ENCODE results near the gene AGAP1.

Gene AGAP1

DNA sequence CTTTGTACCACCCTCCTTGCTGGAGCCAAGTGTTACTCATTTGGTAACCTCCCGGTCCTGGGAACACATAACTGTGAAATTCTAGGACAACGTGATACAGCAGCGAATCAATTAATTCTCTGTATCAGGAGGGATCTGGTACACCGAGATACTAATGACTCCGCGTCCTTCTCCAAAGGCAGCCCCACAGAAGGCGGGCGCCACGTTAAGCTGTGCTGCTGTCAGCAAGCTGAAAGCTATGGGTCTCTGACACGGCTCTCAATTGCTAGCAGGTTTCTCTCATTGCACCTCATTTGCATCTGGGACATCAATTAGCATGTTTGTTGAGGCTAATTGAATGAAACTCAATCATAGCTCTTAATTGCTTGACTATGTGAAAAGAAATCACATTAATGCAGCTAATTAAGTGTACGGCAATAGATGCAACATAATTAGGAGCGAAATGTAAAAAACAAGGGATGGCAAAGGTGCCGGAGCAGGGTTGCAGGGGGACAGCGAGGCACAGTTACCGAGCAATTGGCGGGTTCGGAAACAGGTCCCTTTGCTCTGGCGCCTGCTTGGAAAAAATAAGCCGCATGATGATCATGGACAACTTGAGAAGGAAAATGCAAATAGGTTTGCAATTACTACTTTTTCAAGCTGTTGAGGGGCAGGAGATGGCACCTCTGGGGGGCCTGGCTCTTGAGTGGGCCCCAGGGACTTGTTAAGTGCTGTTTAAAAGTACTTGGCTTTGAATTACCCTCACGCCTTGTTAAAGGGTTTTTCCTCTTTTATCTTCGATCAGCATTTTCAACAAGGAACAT lies 410.1 kb downstream of the AGAP1 start:
- no peak for DNase-seq

DNA sequence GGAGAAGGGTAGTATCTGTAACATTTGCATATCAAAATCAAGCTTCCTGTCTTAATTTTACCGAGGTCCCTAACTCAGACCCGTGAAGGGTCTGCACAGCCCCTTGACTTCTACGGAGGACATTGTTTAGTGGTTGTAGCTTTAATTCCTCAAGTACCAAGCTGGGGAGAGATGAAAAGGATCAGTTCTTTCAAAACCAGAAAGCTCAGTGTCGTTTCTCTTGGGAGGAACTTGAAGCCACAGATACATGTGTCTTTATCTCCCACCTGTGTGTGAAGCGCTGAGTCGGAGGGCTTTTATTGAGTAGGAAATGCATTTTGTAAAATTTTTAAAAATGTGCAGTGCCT lies 410.7 kb downstream of the AGAP1 start:
- no peak for DNase-seq

DNA sequence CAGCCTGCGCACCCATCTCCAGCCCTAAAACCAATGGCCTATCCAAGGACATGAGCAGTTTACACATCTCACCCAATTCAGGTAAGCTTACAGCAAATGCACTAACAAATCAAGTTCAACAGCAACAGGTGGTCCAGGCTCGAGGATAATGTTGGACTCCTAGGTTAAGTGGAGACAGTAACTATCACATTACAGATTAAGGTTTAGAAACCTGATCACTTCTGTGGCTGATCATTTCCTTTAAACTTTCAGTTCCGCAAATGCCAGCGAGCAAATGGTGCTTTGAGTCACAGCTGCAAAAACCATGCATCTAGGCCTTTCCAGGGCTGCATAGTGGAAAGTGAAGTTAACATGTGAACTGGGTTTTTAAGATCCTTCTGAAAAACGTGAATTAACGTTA lies 415.0 kb downstream of the AGAP1 start:
- DNase-seq, result no peak

DNA sequence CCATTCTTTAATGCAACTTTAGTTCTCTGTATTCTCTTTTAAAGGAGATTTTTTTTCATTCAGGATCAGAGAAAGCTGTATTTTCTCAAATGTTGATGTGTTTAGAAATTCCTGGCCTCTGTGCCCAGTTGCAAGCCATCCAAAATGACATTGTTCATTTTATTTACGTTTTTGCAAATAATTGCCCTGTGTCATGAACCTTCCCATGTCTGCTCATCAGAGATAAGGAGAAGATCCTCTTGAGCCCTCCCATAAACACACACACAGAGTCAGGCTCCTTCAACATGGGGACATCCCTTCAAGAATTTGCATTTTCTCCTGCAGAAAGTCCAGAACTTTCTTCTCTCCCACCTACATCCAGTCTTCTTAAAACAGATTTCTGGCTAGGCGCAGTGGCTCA lies 415.5 kb downstream of the AGAP1 start:
- DNase-seq, result no peak

DNA sequence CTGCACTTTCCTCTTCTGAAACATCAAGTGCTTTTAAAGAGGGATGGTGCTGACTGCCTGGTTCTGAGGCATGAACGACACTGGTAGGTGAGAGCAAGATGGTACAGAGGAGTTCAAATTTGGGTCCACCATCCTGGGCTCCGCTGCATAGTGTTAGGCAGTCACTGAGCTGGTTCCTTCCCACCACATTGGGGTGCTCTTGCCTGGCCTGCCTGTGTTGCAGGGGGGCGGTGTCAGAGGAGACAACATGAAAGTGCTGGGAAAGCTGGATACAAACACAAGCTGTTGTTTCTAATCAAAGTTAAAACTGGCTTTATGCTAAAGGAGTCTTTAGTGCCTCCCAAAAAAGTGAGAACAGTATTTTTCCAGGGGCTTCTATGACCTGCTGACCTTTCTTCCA lies 416.2 kb downstream of the AGAP1 start:
- no peak for DNase-seq

DNA sequence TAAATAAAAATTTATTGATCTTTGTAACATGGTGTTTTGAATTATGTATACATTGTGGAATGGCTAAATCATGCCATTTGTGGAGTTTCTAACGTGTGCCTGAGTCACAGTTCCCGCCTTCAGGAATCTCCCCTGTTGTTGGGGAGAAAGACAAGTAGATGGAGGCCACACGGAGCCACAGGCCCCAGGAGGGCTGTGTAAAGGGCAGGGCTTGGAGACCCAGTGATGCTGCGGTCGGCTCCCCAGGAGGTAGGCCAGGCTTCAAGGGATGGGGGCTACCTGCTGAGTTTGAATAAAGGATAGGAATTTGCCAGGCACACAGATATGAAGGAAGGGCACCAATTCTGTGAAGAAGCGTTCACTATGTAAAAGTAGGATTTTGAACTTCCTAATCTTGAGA lies 417.3 kb downstream of the AGAP1 start:
- no peak for DNase-seq

DNA sequence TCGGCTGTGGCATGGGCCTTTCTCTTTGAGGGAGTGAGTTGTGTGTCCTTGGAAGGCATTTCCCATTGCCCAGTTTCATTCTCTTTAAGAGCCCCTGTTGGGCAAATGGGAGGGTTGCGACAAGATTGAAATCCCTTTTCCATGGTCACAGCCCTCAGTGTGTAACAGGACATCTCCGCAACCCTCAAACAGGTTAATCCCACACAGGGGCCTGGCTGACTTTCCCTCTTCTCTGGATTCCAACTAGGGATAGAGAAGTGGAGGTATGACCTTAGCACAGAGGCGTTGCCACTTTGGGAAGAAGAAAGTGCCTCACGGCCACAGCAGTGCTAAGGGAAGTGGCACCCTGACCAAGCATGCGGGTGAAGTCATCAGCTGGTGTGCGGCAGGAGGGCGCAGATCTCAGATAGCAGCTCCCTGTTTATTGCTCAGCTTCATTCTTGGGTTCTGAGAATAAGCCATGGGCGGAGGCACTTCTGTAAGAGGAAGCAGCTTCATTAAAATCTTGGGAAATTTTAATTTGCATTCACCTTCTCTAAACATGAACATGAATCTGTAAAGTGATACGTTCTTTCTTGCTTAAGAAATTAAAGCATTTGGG lies 417.9 kb downstream of the AGAP1 start:
- no peak for DNase-seq

DNA sequence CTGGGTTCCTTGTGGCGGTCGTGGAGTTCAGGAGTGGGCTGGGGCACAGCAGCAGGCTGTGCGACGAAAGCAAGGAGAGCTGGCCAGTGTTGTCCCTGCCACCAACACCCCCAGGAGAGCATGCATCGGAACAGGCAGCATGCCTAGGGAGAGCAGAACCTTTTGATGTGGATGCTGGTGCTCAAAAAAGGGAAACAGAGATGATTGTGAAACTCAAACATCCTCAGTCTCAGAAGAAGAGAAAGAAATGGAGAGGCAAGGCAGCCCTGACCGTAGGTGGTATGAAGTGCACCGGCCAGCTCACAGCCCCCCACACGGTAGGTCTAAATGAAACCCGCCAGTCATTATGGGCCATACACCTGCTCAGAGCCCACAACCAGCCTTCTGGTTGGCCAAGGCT lies 420.9 kb downstream of the AGAP1 start:
- no peak for DNase-seq

DNA sequence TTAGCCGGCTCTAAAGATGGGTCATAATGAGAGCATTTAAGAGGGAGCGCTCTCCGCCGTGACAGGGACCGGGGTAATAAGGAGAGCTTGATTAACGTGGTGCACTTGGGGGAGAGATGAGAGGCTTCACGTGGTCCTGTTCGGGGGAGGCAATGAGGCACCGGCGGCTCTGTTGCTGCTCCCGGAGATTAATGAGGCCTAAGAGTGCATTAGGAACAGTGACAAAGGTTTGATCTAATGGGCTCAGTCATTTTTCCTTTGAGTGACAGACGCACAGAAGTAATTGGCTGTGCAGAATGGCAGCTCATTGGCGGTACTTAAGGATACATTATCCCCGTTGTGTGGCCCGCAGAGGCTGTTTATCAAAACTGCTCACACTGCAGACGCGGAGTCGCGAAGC lies 423.7 kb downstream of the AGAP1 start:
- DNase-seq, result no peak

DNA sequence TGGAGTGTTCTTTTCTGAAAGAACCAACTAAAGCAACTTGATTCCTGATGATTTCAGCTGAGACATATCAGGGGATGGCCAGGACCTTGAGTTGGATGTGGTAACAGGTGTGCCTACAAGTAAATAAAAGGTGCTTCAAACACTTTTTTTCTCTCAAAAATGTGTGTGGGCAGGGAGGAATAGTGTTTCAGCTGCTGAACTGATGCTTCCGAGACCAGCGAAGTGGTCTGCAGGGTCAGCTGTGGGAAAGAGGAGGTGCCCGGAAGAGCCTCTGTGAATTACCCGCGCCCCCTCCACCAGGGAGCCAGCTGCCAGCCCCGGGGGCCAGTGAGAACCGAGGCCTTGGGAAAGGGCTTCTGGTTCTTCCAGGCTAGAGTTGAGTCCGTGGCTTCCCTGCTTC lies 425.0 kb downstream of the AGAP1 start:
- DNase-seq, result no peak

DNA sequence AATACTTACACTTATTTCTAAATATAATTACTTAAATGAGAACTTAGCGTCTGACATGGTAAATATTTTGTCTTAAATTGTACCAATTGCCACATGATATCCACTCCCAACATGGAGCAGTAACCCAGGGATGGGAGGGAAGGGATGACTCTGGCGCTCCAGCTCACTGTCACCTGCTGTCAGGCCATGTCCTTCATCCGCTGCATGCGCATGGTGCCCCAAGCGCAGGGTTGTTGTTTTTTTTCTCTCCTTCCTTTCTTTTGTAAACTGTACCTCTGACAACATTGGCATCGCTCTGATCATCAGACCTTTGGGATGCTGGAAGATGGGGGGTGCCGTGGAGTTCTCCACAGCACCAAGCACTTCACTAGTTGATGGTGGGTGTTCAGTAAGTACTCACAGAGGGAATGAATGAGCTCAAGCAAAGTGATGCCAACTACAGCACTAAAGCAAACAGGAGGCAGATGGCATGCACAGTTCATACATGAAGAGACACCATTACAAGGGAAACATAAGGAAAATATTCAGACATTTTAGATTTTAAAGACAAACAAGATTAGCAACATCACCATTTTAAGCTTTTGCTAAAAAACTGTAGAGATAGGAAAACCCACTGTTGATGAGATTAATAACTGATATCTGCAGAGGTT lies 426.5 kb downstream of the AGAP1 start:
- no peak for DNase-seq

DNA sequence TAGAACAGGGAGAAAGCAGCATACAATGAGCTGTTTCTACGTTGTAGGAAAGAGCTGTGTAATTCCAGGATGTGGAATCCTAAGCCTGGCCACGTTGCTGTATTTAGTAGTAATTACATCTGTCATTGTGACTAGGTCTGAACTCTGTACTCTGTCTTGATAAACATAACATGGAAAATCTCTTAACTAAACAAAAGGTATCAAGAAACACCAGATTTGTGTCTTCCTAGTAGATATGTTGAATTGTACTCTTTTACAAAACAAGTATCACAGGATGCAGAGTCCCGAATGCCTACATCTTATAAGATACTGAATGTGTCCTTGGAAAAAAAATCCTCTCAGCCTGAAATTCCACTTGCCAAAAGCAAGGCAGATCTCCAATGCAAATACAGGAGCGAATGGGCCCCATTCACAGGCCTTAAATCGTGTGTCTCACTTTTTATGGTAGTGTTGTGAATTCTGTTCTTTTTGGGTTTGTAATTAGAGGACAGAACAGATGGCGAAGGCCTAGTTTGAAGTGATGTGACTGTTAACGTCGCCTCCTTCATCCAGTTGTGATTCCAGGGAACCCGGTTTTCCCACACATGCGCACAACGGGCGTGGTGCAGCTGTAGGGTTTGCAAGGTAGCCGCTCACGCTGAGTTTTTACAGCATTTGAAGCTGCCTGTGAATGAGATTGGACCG lies 427.8 kb downstream of the AGAP1 start:
- DNase-seq, result no peak

DNA sequence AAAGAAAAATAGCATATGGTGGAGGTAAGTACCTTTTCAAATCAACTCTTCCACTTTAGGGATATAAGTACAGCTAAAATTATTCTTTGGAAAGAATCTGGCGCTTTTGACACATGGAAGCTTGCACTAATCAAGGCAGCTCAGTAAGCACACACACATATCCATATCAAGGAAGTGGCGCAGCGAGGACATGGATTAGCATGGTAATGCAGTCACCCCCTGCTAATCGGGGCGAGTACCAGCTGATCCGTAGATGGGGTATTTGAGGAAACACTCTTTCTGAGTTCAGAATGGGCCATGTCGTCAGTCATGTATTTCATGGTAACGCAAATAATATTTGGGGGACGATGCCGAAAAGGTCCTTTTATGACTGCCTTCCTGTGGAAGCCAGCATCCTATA lies 429.0 kb downstream of the AGAP1 start:
- DNase-seq, result no peak

DNA sequence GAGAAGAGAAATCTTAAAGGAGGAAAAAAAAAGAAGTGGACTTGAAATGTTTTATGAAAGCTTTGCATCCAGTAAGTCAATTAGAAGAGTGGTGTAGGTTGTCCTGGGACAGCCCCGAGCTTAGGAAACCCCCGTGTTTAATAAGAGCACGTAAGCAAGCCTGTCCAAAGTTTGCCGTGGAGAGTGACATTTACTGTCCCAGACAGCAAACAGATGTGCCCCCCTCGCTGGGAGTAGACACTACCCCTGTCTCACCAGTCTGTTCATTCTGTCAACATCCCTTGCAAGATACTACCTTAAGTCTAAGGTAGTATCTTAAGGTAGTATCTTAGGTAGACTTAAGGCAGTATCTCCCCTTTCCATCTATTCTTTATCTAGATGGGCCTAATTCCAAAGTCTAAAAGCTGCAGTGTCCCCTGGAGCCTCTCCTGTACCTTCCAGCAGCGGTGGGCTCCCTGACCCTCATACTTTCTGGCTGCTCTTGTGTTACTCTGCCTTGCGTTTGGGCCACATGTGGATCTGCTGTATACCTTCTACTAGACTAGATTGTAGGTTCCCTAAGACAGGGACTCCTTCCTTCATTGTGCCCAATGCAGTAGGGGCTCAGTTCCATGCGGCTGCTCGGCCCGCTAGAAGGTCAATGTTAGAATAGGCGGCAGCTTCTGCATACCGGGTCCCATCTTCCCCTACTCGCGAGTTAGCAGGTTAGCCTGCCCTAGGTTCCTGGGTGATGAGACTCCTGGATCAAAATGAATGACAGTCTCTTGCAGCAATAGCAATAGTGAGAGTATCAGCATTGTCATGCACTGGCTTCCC lies 430.2 kb downstream of the AGAP1 start:
- DNase-seq, result no peak

DNA sequence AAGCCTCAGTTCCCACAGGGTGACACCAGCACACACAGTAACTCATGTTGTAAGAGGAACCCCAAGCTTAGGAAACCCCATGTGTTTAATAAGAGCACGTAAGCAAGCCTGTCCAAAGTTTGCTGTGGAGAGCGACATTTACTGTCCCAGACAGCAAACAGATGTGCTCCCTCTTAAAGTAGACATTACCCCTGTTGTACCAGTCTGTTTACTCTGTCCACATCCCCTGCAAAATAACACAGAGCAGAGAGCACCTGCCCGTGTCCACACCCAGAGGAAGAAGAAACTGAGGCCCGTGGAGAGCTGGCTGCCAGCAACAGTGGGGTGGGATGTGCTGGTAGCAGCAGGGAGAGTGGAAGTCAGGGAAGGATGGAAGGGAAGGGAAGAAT lies 430.8 kb downstream of the AGAP1 start:
- DNase-seq, result no peak

DNA sequence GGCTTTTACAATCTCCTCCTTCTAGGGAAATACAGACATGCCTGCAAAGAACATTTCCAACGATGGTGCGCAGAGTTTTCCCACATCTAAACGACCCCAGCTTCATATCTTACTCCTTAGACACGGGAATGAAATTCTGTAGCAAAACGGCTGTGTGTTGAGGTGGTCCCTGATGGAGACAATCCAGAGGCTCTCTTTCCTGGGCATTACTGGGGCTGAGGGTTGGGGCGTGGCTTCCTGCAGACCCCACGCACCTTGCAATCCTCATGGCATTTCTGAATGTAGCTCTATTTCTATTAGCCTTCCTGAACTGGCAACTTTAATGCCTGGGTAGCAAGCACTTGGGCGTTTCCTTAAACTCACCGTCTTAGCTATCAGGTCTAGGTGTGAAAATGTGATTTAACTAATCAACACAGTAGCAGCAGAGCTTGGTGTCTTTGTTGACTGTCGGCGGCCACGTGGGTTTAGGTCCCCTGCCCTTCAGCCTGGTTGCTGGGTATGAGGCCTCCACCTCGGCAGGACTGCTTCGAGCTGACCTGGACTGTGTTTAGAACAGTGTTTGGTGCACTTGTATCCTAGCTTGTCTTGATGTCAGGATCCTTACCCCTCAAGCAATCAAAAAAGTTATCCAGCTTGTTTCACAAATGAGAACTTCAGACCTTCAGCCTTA lies 431.5 kb downstream of the AGAP1 start:
- no peak for DNase-seq

DNA sequence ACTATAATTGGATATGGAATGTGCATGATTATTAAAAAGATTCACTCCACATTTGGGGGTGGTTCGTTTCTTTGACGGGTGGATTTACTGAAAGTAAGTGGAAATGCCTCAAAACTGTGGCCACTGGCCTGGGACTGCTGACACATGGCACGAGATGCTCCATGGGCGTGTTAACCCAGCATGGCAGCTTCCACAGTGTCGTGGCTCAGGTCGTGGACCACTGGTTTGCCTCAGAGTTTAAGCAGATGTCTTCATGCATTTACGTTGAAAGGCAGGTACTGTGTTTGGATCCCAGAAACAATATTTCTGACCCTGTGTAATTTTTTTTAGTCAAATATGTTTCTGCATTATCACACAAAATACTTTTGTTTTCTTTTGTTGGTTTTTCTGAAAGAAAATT lies 432.4 kb downstream of the AGAP1 start:
- DNase-seq, result no peak

DNA sequence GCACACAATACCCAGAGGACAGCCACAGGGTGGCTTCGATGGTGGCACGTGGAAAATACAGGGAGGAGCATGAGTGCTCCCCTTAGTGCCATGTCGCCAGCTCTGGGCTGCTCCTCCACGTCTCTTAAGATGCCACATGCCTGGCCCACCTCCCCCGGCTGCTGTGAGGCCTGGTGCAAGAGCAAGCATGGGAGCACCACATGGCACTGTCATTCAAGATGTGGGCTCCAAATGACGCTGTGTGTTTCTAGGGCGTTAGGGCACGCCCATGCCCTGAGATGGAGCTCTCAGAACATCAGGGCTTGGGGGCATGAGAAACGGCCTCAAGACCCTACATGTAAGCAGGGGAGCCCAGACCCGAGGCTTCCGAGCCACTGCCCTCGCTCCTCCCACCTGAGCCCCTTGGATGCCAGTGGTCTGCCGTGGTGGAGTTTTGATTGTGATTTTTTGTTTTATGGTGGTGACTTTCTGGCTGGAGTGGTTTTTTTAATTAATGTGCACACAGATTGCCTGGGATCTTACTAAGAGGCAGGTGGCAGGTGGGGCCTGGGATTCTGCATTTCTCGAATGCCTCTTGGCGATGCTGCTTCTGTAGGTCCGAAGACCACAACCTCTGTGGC lies 435.0 kb downstream of the AGAP1 start:
- DNase-seq, result no peak

DNA sequence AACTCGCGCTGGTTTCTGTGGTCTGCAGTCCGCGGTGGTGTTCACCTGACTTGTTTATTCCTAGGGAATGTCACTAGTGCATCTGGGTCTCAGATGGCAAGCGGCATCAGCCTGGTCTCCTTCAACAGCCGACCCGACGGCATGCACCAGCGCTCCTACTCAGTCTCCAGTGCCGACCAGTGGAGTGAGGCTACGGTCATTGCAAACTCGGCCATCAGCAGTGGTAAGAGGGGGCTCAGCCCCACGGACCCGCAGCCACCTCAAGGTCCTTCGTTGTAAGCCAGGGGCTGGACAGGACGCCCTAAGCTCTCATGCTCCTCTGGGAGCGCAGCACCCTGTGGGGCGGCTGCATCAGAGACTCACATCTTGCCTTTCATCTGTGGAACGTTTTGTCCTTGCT lies 436.9 kb downstream of the AGAP1 start:
- DNase-seq, result no peak

DNA sequence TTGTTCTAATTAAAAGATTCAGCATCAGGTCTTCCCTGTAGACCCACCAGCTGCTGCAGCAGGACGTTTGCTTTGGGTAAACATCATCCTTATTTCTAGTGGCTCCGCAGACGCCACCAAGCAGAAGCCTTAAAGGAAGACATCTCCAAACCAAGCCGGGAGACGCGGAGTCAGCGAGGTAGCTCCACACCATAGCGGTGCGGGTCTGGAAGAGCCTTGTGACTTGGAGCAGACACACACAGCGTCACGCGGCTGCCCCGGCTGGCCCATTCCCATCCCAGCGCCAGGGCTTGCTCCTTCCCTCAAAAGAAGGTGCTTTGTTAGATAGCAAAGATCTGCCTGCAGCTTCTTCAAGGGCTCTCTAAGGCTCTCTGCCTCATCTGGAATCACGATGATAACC lies 437.8 kb downstream of the AGAP1 start:
- no peak for DNase-seq

DNA sequence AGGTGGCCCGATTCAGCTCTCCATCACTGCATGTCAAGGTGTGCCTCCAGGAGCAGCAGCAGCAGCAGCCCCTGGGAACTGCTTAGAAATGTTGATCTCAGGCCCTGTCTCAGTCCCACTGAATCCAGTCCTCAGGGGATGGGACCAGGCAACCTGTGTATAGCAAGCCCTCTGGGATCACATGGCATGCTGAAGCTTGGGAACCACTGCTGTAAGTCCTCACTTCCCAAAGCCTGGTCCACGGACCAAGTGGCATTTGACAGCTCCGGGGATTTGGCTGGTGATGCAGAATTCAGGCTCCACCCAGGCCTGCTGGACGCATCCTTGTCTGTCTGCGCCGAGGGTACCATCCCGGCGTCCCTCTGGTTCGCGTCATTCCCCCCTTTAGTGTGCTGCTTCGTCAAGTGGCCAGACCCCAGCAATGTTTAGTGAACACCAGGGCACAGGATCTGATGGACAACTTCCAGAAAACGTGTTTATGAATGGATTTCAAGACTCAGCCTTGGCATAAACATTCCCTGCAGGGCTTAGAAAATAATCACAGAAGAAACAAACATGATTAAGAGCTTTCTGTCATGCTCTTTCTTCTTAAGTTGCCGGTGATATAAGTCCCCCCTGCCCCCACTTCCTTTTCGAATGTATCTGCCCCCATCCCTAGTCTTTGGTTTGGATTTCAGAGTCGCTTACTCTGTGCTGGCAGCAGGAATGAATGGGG lies 440.4 kb downstream of the AGAP1 start:
- no peak for DNase-seq
